HG02623 (cell line): Measurements from ENCODE around the gene LRRC3C.

Source experiments
- ATAC-seq: cut with Tn5 transposase; IDR thresholded peaks from one replicate; pipeline ENCODE4 v1.9.1; 2021; ENCODE audit warnings: moderate library complexity; ENCODE audit not compliant: unreplicated experiment

The LRRC3C gene

DNA sequence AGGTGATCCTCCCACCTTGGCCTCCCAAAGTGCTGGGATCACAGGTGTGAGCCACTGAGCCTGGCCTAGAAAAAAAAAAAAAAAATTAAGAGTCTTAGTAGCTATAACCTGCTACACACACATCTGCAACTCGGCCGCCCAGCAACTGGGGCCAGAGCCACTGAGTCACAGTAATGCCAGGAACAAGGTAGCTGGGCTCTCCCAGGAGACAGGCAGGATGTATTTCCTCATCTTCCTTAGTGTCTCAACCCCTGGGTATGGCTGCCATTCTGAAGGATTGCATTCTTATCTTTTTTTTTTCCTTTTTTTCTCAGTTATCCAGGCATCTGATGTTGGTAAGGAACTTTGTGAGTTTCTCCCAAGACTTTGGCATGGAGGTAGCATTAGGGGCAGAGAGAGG, 46.0 kb downstream of the LRRC3C start:
- no peak for ATAC-seq

DNA sequence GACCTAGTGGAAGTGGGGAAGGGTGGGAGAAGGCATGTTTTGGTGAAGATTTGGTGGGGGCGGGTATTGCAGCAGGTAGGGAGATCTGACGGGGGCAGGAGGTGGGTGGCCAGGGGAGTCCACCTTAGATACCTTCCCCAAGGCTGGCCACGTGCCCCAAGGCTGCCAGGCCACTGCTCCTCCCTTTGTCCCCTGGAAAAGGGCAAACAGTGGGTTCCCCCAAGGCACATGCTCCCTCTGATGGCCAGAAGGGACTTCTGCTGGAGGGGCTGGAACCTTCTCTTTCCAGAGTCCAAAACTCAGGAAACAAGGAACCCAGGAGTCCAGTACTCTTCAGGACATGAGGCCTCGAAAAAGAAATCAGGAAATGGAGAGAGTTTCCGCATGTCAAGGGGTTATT, 46.9 kb downstream of the LRRC3C start:
- ATAC-seq, result no peak

DNA sequence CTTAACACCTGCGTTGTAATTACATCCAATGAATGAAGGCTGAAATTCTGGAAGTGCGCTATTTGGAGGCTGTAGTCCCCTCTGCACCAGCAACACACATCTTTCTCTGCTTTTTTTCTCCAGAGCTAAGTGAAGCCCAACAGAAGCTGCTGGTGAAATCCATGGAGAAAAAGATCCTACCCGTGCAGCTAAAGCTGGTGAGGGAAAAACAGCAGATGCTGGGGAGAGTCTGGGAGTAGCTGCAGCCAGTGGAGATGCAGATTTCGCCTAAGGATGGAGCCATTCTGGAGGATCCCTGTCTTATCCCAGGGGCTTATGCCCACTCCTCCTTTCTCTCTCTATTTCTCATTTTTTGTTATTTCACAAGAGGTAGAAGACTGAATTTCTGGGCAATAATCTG, 48.3 kb downstream of the LRRC3C start:
- ATAC-seq, result no peak

DNA sequence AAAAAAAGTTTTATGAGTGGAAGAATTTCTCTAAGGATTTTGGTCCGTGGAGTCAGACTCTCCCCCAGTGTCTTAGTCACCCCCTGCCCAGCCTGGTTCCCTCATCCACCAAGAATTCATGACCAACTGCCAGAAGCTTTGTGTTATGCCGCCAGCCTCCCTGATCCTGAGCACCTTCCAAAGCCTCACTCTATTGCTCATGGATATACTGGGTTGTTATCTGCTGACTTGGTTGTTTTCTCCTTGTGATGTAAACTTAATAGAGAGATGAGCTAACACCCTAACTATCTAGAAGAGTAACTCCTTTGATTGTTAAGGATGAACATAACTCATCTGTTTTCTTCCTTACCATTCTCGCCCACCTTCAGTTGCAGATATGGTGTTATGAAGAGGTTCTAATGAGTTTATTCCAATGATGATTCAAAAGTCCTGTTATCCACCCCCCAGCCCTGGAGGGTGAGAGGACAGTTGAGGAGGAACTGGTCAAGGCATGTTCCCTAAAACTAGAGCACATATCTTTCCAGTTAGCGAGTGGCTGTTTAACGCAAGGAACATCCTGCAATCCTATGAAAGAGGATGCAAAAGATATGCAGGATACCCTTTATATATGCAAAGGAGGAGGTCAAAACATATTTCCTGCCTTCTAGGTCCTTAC, 51.6 kb downstream of the LRRC3C start:
- ATAC-seq, result no peak

DNA sequence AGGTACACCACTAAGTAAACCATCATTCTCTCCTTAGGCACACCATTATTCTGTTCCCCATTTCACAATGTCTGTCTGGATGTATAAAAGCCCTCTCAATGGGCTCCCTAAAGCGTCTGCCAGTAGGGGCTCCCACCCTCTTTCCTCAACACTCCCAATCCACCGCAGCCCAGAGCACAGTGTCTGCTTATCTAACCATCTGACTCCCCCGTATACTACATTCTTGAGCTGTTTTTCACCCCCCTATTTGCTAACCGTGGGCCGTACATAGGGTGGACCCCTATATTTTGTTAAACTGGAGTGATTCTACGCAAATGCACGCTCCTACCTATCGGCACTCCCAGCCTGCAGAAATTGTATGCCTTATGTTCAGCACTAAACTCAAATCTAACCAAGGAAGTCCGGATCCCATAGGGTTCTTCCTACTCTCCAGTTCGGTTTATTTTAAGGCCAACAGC, 52.4 kb downstream of the LRRC3C start:
- ATAC-seq, result peak; percentile 14

DNA sequence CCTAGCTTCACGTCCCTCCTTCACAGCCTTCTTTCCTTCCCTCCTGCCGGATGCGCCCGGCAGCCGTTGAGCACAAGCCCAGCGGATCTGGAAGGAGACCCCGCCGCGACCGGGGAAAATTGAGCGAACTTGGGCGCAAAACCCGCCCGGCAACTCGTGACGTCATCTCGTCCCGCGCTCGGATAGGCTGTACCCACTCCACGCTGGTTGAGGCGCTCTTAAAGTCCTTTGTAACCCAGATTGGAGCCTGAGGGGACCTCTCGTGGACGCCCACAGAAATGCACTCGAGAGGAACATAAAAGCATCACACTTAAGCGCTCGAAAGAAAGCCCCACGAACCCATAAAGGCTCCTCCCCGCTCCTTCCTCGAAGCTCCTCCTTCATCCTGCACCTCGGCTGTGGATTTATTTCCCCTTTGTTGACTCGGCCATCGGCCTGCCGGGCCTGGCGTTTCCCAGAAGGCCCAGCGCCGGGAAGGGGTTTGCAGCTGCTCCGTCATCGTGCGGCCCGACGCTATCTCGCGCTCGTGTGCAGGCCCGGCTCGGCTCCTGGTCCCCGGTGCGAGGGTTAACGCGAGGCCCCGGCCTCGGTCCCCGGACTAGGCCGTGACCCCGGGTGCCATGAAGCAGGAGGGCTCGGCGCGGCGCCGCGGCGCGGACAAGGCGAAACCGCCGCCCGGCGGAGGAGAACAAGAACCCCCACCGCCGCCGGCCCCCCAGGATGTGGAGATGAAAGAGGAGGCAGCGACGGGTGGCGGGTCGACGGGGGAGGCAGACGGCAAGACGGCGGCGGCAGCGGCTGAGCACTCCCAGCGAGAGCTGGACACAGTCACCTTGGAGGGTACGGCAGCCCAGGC, 53.0 kb downstream of the LRRC3C start, which contains the start of gene PSMD3:
Gene PSMD3, plus strand, starts transcription at position 457 of the 856 bp plus-strand sequence. Its CDS starts 164 bp downstream, at position 621.
- ATAC-seq, result peak; percentile 88

DNA sequence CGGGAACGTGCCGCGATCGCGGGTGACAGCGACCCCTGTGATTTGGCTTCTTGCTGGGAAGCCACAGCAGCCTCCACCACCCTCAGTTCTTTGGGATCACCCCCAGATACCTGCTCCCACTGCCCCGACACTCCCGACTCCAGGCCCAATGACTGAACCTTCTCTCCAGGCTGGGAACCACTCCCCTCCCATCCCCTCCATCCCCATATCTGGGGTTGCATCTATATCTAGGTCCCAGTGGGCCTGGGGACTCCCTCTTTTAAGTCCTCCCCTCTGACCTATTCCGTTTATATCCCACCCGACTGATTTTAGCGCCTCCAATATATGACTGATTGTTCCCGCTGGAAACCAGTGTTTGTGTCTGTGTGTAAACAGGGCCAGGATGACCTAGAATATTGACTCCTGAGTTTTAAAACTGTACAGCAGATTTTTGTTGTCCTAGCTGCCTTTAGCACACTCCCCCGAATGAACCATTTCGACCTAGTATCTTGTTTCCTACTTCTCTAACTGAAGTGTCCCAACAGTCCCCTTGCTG, 53.7 kb downstream of the LRRC3C start:
- no peak for ATAC-seq

DNA sequence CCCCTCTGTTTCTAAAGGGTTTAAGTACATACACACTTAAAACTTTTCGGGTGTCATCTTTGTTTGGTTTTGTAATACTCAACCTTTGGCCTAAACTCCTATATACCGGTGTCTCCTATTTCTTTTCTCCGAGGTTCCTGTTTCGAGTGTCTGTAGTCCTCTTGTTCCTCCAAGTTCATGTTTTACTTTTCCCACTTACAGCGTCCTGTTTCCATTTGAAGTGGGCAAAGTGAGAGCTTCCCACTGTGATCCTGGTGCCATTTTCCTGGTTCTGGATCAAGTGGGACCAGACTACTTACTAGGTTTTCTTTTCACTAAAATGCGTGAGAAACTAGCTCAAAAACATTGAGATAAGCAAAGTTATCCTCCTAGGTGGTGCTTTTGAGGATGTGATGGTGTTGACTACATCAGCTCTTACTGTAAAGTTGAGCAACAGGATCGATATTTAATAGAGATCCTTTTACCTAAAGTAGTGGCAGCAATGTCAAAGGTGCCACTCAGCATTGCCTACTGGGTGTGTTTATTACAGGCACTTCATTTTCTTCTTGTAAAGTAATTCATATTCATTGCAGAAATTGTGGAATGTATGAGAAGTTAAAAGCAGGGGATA, 54.3 kb downstream of the LRRC3C start:
- ATAC-seq, result no peak

DNA sequence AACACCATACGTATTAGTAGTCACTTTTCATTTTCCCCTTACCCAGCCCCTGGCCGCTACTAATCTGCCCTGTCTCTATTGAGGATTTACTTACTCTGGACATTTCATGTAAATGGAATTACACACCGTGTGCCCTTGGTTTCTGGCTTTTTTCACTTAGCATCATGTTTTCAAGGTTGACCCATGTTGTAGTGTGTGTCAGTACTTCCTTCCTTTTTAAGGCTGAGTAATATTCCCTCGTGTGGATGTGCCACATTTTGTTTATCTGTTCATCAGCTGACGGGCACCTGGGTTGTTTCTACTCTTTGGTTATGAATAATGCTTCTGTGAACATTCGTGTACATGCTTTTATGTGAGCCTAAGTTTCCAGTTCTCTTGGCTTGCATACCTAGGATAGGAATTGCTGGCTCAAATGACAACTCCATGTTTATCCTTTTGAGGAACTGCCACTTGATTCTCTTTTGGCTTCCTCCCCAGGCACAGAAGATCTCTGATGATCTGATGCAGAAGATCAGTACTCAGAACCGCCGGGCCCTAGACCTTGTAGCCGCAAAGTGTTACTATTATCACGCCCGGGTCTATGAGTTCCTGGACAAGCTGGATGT, 60.8 kb downstream of the LRRC3C start:
- no peak for ATAC-seq

DNA sequence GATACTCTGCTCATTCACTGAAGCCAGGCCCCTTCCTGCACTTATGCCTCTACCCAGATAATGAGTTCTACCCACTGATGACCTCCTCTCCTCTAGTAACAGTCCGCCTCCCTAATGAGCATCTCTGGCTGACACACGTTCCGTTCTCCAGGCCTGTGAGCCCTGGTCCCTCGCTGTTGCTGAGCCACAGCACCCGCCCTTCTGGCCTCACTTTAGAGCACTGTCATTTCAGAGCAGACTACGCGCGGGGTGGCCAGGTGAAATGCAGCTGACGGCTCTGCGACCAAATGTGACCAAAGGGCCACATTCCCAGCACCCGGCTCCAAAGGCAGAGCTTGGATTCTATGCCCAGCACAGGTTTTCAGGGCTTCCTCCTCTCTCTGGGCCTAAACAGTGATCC, 66.9 kb downstream of the LRRC3C start:
- no peak for ATAC-seq
